HFFc6 (cell line): ENCODE data around the gene ANTXR2. TPM values are rescaled to one million over a fixed set of nuclear protein-coding genes. Genes with fewer than 3 reads are reported as not detected.

Experiments
- DNase-seq: peaks from one replicate; pipeline ENCODE4 v3.0.0-alpha.2; 2018
- H3K27ac Mint-ChIP-seq: 2 replicates; pipeline ENCODE4 v1.8.0; 2020; ENCODE audit warnings: mild to moderate bottlenecking, mixed read lengths
- H3K27me3 Mint-ChIP-seq: 2 replicates; pipeline ENCODE4 v1.8.0; 2021; ENCODE audit warnings: mild to moderate bottlenecking, moderate library complexity, mixed read lengths; ENCODE audit not compliant: insufficient read depth
- H3K36me3 Mint-ChIP-seq: 2 replicates; pipeline ENCODE4 v1.8.0; 2021; ENCODE audit warnings: low read depth, mixed read lengths
- H3K4me1 Mint-ChIP-seq: 2 replicates; pipeline ENCODE4 v1.8.0; 2020; ENCODE audit warnings: low read depth, mixed read lengths
- H3K4me3 Mint-ChIP-seq: 2 replicates; pipeline ENCODE4 v1.8.0; 2020; ENCODE audit warnings: mild to moderate bottlenecking, moderate library complexity, mixed read lengths
- H3K9me3 Mint-ChIP-seq: 2 replicates; pipeline ENCODE4 v1.8.0; 2020; ENCODE audit warnings: mild to moderate bottlenecking, mixed read lengths
- CTCF ChIP-seq: fragments of 200-600 bp; sonication (generic); IDR thresholded peaks from 2 replicates; pipeline ENCODE4 v1.5.0; 2021; ENCODE audit warnings: antibody characterized with exemption, mild to moderate bottlenecking
- total RNA-seq, 6 experiments: library from RNA; stranded (reverse); fragmentation: NEBNext Ultra II Directional; extraction: Animal tissue kit (Norgen Biotek cat#: 25700); gene quantifications; 2 replicates in 1 of 6; 3 replicates in 5 of 6; pipeline ENCODE4 v1.2.3, GENCODE V29; 2021

ANTXR2 gene
- total RNA-seq, 6 experiments from 2014 or later = 137 to 198 (median 144) TPM

GRCh38 chr4:79865201-79865597 lies 207.8 kb downstream of the ANTXR2 start:
- no peaks in the 10 kb centered on the region for H3K36me3 Mint-ChIP-seq
- DNase-seq = peak; percentile 28
- no peak overlapping the region for H3K4me3 Mint-ChIP-seq
- no peak for TF ChIP-seq CTCF
- no peak overlapping the region for H3K27ac Mint-ChIP-seq
- H3K27me3 Mint-ChIP-seq = peaks cover 6% of the 10 kb centered on the region; the same call in 1 of the 2 replicates
- H3K9me3 Mint-ChIP-seq = no peaks in the 10 kb centered on the region
- no peaks in the 10 kb centered on the region for H3K4me1 Mint-ChIP-seq

- H3K9me3 Mint-ChIP-seq = no peaks in the 10 kb centered on the region
- peaks cover 6% of the 10 kb centered on the region; the same call in 1 of the 2 replicates for H3K27me3 Mint-ChIP-seq
- H3K4me3 Mint-ChIP-seq = no peak overlapping the region
- no peaks in the 10 kb centered on the region for H3K36me3 Mint-ChIP-seq
- TF ChIP-seq CTCF = no peak
- H3K4me1 Mint-ChIP-seq = no peaks in the 10 kb centered on the region
- H3K27ac Mint-ChIP-seq = no peak overlapping the region
- no peak for DNase-seq
These were observed 208.4 kb downstream of the ANTXR2 start for GRCh38 chr4:79864500-79865200.

GRCh38 chr4:79863333-79863732 lies 209.7 kb downstream of the ANTXR2 start:
- Mint-ChIP-seq H3K4me3 (no peak overlapping the region), H3K4me1 (no peaks in the 10 kb centered on the region), H3K27ac (no peak overlapping the region), H3K36me3 (no peaks in the 10 kb centered on the region), H3K9me3 (no peaks in the 10 kb centered on the region), H3K27me3 (peaks cover 4% of the 10 kb centered on the region; the same call in 1 of the 2 replicates)
- no peak for DNase-seq
- no peak for TF ChIP-seq CTCF

- no peak for DNase-seq
- H3K36me3 Mint-ChIP-seq = no peaks in the 10 kb centered on the region
- no peak for TF ChIP-seq CTCF
- H3K27ac Mint-ChIP-seq = no peak overlapping the region
- H3K4me3 Mint-ChIP-seq = no peak overlapping the region
- no peaks in the 10 kb centered on the region for H3K9me3 Mint-ChIP-seq
- peaks cover 4% of the 10 kb centered on the region; the same call in 1 of the 2 replicates for H3K27me3 Mint-ChIP-seq
- no peaks in the 10 kb centered on the region for H3K4me1 Mint-ChIP-seq
These were observed 210.2 kb downstream of the ANTXR2 start for GRCh38 chr4:79862821-79863220.

GRCh38 chr4:79857811-79858210 lies 215.2 kb downstream of the ANTXR2 start:
- no peak for DNase-seq
- H3K9me3 Mint-ChIP-seq = no peaks in the 10 kb centered on the region
- no peak for TF ChIP-seq CTCF

More at GRCh38 chr4:79857811-79858210, 215.2 kb downstream of the ANTXR2 start:
- H3K36me3 Mint-ChIP-seq = no peaks in the 10 kb centered on the region
- peaks cover under 1% of the 10 kb centered on the region; the same call in 1 of the 2 replicates for H3K4me1 Mint-ChIP-seq
- H3K27ac Mint-ChIP-seq = no peak overlapping the region
- H3K27me3 Mint-ChIP-seq = peaks cover 2% of the 10 kb centered on the region; the same call in 1 of the 2 replicates
- no peak overlapping the region for H3K4me3 Mint-ChIP-seq
